ENCODE results near the gene CBFB. TPM values are rescaled to one million over a fixed set of nuclear protein-coding genes. Genes with fewer than 3 reads are reported as not detected.

The CBFB gene
- total and polyA plus RNA-seq, 2 experiments from 2014 or later, result 26.1 to 26.9 TPM

DNA sequence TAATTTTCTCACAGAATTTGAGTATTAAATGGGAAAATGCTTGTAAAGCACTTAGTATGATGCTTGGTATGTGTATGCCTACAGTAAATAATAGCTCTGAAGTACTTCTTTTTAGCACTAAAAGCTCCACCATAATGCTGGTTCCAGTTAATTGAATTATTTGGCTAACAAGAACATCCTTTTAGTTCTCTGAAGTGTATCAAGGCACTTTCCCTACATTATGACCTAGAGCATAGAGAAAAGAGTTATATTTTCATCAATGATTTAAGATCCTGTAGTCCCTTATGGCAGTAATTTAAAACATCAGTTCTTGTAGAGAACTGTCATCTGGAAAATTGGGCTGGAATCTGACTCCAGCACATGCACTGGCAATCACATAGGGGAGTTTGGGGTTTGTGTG, 58.9 kb downstream of the CBFB start:
- Mint-ChIP-seq H3K27me3 (ENCODE audit: insufficient read depth, low read depth, poor library complexity) (no peaks in the 10 kb centered on the region), H3K36me3 (ENCODE audit: low read depth) (no peaks in the 10 kb centered on the region), H3K4me1 (no peaks in the 10 kb centered on the region), H3K27ac (no peak overlapping the region), H3K9me3 (no peaks in the 10 kb centered on the region), H3K4me3 (no peak overlapping the region)
- Histone ChIP-seq H3K36me3 (ENCODE audit: insufficient read depth) (no peaks in the 10 kb centered on the region; the same call in 1 of the 2 replicates), H3F3A (replicated peaks; ENCODE audit: low read depth) (no peaks in the 10 kb centered on the region), H2AFZ (no peak overlapping the region), H3K4me3 (no peak overlapping the region), H3K9me2 (ENCODE audit: insufficient read depth) (no peaks in the 10 kb centered on the region), H4K20me1 (replicated peaks; ENCODE audit: insufficient read depth) (no peaks in the 10 kb centered on the region), H3K79me2 (replicated peaks; ENCODE audit: insufficient read depth) (no peaks in the 10 kb centered on the region), H3K27me3 (ENCODE audit: insufficient read depth) (no peaks in the 10 kb centered on the region), H3K27ac (ENCODE audit: low read depth) (no peak overlapping the region), H3K4me2 (no peak overlapping the region), H3K4me1 (ENCODE audit: insufficient read depth) (no peaks in the 10 kb centered on the region)
- ATAC-seq (no peak), DNase-seq (ENCODE audit: low spot score) (no peak)
- TF ChIP-seq POLR2AphosphoS5 (IDR thresholded peaks at IDR 0.05; ENCODE audit: low read depth) (no peak), EZH2phosphoT487 (IDR thresholded peaks at IDR 0.05; ENCODE audit: unreplicated experiment) (no peak), ZNF114 (CRISPR knock-in tag; IDR thresholded peaks at IDR 0.05) (no peak), NANOG (IDR thresholded peaks at IDR 0.05; ENCODE audit: borderline replicate concordance) (no peak), CREB1 (CRISPR knock-in tag; IDR thresholded peaks at IDR 0.05; ENCODE audit: low read depth) (no peak), EZH2 (IDR thresholded peaks at IDR 0.05; ENCODE audit: low read depth, unreplicated experiment) (no peak)
- TF ChIP-seq, protein P1, sequence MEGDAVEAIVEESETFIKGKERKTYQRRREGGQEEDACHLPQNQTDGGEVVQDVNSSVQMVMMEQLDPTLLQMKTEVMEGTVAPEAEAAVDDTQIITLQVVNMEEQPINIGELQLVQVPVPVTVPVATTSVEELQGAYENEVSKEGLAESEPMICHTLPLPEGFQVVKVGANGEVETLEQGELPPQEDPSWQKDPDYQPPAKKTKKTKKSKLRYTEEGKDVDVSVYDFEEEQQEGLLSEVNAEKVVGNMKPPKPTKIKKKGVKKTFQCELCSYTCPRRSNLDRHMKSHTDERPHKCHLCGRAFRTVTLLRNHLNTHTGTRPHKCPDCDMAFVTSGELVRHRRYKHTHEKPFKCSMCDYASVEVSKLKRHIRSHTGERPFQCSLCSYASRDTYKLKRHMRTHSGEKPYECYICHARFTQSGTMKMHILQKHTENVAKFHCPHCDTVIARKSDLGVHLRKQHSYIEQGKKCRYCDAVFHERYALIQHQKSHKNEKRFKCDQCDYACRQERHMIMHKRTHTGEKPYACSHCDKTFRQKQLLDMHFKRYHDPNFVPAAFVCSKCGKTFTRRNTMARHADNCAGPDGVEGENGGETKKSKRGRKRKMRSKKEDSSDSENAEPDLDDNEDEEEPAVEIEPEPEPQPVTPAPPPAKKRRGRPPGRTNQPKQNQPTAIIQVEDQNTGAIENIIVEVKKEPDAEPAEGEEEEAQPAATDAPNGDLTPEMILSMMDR (conservative IDR thresholded peaks at IDR 0.05; ENCODE audit: low read depth in 2 of 2), result no peak
- TF ChIP-seq, protein P2, sequence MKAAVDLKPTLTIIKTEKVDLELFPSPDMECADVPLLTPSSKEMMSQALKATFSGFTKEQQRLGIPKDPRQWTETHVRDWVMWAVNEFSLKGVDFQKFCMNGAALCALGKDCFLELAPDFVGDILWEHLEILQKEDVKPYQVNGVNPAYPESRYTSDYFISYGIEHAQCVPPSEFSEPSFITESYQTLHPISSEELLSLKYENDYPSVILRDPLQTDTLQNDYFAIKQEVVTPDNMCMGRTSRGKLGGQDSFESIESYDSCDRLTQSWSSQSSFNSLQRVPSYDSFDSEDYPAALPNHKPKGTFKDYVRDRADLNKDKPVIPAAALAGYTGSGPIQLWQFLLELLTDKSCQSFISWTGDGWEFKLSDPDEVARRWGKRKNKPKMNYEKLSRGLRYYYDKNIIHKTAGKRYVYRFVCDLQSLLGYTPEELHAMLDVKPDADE (IDR thresholded peaks at IDR 0.05), result no peak
- TF ChIP-seq, protein P3, sequence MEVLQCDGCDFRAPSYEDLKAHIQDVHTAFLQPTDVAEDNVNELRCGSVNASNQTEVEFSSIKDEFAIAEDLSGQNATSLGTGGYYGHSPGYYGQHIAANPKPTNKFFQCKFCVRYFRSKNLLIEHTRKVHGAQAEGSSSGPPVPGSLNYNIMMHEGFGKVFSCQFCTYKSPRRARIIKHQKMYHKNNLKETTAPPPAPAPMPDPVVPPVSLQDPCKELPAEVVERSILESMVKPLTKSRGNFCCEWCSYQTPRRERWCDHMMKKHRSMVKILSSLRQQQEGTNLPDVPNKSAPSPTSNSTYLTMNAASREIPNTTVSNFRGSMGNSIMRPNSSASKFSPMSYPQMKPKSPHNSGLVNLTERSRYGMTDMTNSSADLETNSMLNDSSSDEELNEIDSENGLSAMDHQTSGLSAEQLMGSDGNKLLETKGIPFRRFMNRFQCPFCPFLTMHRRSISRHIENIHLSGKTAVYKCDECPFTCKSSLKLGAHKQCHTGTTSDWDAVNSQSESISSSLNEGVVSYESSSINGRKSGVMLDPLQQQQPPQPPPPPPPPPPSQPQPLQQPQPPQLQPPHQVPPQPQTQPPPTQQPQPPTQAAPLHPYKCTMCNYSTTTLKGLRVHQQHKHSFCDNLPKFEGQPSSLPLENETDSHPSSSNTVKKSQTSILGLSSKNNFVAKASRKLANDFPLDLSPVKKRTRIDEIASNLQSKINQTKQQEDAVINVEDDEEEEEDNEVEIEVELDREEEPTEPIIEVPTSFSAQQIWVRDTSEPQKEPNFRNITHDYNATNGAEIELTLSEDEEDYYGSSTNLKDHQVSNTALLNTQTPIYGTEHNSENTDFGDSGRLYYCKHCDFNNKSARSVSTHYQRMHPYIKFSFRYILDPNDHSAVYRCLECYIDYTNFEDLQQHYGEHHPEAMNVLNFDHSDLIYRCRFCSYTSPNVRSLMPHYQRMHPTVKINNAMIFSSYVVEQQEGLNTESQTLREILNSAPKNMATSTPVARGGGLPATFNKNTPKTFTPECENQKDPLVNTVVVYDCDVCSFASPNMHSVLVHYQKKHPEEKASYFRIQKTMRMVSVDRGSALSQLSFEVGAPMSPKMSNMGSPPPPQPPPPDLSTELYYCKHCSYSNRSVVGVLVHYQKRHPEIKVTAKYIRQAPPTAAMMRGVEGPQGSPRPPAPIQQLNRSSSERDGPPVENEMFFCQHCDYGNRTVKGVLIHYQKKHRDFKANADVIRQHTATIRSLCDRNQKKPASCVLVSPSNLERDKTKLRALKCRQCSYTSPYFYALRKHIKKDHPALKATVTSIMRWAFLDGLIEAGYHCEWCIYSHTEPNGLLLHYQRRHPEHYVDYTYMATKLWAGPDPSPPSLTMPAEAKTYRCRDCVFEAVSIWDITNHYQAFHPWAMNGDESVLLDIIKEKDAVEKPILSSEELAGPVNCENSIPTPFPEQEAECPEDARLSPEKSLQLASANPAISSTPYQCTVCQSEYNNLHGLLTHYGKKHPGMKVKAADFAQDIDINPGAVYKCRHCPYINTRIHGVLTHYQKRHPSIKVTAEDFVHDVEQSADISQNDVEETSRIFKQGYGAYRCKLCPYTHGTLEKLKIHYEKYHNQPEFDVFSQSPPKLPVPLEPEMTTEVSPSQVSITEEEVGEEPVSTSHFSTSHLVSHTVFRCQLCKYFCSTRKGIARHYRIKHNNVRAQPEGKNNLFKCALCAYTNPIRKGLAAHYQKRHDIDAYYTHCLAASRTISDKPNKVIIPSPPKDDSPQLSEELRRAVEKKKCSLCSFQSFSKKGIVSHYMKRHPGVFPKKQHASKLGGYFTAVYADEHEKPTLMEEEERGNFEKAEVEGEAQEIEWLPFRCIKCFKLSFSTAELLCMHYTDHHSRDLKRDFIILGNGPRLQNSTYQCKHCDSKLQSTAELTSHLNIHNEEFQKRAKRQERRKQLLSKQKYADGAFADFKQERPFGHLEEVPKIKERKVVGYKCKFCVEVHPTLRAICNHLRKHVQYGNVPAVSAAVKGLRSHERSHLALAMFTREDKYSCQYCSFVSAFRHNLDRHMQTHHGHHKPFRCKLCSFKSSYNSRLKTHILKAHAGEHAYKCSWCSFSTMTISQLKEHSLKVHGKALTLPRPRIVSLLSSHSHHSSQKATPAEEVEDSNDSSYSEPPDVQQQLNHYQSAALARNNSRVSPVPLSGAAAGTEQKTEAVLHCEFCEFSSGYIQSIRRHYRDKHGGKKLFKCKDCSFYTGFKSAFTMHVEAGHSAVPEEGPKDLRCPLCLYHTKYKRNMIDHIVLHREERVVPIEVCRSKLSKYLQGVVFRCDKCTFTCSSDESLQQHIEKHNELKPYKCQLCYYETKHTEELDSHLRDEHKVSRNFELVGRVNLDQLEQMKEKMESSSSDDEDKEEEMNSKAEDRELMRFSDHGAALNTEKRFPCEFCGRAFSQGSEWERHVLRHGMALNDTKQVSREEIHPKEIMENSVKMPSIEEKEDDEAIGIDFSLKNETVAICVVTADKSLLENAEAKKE (CRISPR knock-in tag; IDR thresholded peaks at IDR 0.05), result no peak

All from GM23338 (cell line).